Measurements from ENCODE around the gene NRAP.
"Not testable (repeated sequence)": the region's sequence is repeated elsewhere in the genome, so short reads cannot be mapped to it uniquely, and the experiment has no call there.

NRAP gene

DNA sequence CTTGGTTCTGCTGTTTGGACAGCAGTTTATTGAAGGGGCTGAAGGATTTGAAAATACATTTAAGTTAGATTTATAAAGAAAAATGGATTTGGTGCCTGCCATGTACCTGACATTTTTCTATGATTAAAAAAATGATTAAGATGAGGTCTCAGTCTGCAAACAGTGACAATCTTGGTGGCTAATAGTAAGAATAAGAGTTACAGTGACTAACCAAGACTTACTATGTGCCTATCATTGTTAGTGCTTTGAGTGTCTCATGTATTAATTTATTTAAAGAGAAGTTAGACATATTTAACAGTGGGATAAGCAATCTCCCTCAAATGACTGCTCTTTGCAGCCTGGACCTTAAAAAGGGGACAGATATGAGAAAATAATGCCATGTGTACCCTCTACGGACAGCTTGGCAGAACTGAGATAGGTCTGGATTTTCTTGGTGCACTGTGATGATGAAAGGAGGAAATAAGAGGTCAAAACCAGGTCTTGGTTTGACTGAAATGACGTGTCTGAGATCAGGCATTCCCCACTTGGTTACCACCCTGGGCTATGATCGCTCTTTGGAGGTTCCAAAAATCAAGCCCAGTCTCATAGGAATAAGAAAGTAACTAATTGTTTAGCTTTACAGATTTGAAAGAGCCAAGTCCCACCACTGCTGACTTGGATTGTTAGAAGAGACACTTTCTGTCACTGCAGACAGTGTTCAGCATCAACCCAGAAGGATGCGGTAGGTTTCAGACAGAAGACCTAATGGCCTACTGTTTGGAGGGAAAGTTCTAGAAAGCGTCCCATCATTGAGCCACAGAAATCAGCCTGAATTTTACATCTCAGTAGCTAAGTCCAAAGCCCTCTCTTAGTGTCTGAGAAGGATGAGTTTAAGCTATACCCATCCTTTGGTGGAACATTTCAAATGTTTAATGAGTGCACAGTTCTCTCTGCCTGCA is 18.0 kb upstream of the NRAP start:
- DNase-seq (ENCODE audit: low read depth in 1 of 2, low spot score in 1 of 2), result no peak

DNA sequence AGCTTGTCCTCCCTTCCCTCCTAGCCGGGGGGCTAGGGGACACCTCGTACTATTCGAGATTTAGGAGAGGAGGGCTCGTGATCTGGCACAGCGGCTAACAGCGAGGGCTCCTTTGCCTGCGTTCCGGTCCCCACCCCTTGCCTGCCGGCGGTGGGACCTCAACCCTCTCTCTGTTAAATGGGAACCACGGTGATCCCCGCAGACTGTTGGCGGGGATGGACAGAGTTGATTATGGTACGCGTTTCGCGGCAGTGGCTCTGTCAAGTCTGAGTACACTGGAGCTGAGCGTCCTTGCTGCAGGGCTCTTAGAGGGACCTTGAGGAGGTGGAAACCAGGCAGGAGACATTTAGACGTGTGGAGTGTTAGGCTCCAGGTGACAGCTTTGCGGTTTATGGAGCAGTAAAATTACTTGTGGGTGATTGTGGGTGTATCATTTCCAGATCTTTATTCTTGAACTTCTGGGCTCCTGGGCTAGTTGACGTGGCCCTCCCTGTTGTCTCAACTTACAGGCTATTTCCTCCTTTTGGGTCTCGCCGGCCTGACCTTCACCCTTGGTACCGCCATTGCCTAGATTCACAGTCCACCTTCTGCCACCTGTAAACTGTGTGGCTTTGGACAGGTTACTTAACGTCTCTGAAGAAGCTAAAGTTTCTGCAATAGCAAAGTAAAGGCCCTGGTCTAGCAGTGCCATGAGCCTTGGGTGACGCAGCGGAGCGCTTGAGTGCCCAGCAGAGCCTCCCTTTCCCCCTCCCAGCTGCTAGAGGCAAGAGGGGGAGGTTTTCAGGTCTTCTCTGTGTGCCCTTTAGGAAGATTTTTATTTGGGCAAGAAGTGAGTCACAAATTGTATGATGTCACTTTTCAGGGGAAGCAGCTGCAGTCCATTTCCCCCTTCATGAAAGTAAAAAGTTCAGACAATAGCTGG is 16.6 kb upstream of the NRAP start:
- DNase-seq (ENCODE audit: low read depth in 1 of 2, low spot score in 1 of 2), result no peak

DNA sequence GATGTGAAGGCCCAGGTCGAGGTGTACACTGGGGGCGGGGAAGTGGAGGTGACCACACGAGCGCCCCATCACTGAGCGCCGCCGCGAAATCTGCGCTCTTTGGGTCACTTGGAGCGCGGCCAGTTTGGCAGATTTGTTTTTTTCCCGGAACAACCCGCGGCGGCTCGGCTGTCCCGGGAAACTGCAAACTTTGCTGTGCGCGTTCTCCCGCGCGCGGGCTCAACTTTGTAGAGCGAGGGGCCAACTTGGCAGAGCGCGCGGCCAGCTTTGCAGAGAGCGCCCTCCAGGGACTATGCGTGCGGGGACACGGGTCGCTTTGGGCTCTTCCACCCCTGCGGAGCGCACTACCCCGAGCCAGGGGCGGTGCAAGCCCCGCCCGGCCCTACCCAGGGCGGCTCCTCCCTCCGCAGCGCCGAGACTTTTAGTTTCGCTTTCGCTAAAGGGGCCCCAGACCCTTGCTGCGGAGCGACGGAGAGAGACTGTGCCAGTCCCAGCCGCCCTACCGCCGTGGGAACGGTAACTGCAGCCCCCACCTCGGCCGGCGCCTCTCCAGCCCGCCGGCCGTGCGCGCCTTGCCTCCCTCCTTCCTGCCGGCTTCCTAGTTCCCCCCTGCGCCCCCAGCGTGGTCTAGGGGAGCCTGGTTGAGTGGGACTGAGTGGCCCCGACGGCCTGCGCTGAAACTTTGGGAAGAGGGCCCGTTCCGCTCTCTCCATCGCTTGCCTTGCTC is 15.8 kb upstream of the NRAP start, which contains the start of gene CASP7:
TSS of gene CASP7 (plus strand) at position 450 of the 727 bp plus-strand sequence. CDS start 17,582 bp downstream, outside the sequence.
- DNase-seq (ENCODE audit: low read depth in 1 of 2, low spot score in 1 of 2), result peak; percentile 41 to 72

DNA sequence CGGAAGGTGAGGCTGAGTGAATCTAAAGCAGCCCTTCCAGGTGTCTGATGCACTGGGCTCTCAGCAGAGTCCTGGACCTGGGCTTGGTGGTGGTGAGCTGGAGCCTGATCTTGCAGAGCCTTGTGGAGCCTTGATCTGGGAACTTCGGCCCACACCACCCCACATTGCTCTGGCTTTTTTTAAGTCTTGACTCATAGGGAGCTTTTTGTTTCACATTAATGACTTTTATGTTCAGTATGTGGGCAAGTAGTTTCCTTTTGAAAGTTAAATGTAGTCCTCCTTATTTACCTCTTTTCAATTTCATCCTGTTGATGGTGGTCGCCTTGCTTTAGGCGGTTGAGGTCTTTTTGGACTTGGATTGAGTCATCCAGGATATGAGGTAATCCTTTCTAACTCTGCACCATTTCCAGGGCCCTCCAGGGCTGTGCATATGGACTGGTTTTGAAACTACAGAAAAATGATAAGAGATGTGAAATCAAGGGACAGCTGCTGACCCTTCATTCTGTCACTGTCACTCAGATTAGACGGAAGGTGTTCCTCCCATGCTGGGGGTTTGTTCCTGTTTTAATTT is 2.9 kb upstream of the NRAP start:
- no peak for DNase-seq (ENCODE audit: low read depth in 1 of 2, low spot score in 1 of 2)

DNA sequence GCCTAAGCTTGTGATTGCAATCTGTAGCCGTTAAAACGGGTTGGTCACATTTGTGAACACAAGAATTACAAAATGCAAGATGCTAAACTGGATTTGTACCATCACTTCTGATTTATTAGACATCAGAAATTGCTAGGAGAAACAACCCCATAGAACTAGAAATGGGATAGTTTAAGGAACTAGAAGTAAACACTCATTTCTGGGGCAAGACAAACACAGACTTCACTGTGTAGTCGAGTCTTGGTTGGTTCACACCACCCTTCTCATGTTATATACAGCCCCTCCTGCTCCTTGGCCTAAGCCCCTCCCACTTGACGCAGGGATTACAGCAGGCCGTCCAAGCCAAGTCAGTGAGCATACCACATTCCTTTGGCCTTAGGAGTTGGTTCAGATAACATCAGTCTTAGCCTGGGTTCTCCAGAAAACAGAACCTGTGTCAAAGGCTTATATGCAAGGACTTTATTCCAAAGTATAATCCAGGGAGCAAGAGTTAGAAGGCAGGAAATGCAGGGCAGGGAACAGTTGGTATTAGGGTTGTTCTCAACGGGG is 2.0 kb upstream of the NRAP start:
- DNase-seq (ENCODE audit: low read depth in 1 of 2, low spot score in 1 of 2), result no peak

DNA sequence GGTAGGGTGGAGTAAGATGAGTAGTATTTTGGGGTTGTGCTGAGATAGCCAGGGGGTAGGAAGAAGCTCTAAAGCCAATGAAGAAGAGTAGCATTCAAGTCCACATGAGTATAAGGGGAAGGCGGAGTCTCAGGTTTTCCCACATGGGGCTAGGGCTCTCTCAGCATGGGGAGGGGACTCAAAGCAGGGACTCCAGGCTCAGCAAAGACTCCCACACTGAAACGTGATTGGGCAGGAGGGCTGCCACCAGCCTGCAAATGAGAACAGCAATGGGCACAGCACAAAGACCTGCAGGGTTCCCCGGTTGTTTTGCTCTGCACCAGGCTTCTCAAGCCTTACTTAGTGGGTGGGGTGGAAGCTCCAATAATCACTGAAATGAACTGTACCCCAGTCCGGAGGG is 1.5 kb upstream of the NRAP start:
- no peak for DNase-seq (ENCODE audit: low read depth in 1 of 2, low spot score in 1 of 2)

DNA sequence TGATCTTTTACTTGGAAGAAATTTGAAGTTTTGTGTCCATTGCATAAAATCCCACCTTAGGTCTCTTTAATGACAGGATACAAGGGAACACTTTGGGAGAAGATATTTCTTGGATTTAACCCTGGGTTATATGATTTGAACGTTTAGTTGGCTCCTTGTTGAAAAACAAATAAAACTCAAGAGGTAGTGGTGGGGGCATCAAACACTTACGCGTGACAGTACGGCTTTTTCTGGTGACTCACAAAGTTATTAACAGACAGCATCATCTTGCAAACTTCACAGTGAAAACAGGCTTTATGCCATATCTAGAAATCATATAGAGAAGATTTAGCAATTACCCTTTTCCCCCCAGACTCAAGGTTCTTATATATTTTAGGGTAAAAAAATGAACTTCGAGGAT is 699 bp downstream of the NRAP start:
- no peak for DNase-seq (ENCODE audit: low read depth in 1 of 2, low spot score in 1 of 2)

DNA sequence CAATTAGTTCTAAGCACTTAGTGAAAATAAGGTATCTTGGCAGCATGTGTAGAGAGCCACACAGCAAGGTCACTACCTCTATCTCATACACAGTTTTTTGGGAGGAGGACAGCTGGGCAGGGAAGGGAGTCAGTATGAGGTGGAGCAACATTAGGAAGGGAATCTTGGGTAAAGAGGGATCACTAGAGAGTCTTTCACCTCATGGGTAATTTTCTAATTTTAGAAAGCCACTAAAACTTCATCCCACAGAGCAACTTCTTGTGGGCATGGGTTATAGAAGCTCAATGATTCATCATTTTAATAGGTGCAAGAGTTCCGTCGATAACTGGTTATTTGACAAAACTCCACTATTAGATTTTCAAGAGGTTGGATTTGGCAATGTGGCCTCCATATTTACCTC is 2.5 kb downstream of the NRAP start:
- DNase-seq (ENCODE audit: low read depth in 1 of 2, low spot score in 1 of 2), result no peak

DNA sequence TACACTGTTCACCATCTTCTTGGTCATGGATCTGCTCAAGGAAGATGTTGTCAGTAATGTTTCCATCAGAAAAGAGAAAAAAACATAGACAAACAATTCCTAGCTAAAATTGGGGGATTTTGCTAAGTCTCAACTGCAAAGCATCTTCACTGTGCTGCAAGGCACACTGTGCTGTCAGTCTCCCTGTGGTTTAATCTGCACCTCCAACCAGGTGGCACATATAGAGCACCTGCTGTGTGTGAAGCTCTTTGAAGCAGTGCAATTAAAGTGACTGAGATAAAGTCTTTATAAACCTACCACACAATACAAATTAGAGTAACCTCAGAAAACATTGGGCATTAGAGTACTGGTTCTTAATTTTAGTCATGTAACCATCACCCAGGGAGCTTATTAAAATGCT is 6.3 kb downstream of the NRAP start:
- DNase-seq (ENCODE audit: low read depth in 1 of 2, low spot score in 1 of 2), result no peak

DNA sequence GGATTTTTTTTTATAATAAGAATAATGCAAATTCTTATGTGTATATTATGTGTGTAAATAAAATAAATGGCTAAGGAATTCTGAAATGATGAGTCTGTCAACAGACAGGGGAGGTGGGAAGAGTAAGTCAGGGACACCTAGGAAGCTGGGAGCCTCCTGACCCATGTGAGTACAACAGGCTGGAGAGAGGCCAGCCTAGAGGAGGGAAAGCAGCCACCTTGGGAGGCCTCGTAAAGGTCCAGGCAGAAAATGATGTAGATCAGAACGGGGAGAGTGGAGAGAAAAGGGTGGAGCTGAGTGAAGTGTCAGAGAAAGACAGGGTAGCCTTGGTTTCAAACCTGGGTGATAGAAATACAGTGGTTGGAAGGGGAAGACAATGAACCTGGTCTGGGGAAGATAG is 6.9 kb downstream of the NRAP start:
- no peak for DNase-seq (ENCODE audit: low read depth in 1 of 2, low spot score in 1 of 2)

DNA sequence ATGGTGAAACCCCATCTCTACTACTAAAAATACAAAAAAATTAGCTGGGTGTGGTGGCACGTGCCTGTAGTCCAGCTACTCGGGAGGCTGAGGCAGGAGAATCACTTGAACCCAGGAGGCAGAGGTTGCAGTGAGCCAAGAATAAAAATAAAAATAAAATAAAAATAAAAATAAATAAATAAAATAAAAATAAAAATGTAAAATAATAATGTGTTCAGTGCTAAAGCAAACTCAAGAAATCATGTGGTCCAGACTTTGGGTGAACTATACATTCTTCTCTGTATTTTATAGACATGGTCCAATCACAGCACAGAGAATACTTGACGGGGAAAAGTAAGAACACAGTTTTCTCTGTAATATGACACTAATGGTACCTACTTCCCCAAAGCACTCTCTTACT is 11.4 kb downstream of the NRAP start:
- DNase-seq (ENCODE audit: low read depth in 1 of 2, low spot score in 1 of 2), result not testable (repeated sequence)

DNA sequence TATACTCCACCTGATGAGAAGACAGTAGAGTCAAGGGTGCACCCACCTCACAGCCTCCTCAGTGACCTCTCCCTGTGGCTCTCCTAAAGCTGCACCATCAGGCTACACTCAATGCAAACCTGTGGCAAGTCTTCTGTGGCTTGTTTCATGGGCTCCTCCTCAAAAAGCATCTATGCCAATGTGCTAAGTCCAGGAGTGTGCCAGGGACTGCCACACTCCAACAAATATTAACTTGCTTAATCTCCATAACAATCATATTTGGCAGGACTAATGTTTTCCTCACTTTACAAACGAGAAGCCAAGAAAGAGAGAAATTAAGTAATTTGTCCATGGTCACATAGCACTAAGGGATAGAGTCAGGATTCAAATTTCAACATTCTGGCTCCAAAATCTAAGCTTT is 11.9 kb downstream of the NRAP start:
- DNase-seq (ENCODE audit: low read depth in 1 of 2, low spot score in 1 of 2), result no peak

DNA sequence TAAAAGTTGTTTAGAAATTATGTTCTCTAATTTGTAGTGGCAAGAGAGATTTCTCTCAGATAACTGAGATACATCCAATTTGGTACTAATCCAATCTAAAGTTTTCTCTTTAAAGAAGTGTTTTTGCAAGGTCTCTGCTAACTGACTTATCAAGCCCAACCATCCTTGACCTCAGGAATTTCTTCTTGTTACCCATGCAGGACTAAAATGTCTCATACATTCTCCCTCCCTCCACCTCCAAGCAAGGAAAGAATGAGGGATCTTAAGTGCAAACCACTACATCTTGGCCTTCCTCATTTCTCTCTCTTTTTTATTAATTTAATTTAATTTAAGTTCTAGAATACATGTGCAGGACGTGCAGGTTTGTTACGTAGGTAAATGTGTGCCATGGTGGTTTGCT is 12.8 kb downstream of the NRAP start:
- no peak for DNase-seq (ENCODE audit: low read depth in 1 of 2, low spot score in 1 of 2)

DNA sequence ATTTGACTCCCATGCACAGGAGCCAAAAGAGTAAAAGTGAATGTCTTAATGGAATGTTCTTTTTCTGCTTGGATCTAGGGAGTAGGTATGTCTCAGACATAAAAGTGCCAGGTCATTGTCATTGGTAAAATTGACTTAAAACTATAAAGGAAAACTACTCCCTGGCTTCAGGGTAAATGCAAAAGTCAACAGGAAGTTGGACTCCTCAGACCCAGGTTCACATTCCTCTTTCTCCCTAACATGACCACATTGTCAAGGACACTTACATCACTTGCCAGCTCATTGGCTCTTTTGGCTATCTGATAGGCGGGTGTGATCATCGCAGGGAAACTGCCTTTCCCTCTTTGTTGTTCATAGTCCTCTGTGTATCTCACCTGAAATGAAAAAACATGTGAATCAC is 13.7 kb downstream of the NRAP start:
- DNase-seq (ENCODE audit: low read depth in 1 of 2, low spot score in 1 of 2), result no peak

DNA sequence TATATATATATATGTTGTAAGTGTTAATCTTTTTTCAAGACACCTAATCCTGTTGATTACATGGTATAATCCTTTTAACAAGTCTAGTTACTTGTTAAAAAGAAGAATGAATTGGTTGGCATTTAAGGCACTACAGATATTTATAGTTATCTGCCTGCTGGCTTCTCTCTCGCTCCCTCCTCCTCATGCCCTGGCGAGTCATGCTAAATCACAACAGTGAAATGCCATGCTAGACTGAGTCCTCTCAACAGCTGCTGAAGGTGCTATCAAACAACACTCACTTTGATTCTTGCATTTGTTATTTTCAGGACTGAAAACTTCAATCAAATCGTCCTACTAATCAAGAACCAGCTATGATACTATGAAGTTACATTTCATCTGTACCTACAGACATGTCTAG is 15.4 kb downstream of the NRAP start:
- no peak for DNase-seq (ENCODE audit: low read depth in 1 of 2, low spot score in 1 of 2)

DNA sequence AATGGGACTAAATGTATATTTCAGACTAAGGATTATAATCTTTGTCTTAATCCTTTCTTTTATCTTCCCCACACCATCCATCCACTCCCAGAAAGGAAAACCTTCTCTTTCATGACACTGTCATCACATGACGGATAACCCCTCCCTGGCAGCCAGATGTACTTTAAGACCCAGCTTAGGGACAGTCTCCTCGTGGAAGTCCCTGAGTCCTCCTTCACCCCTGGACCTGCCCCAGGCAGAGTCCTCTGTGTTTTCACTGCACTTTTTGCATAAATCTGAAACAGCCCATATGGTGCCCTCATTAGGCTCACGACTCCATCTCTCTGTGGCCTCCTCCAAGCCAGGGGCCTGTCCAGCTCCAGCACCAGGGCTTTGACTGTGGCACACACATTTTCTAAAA is 16.0 kb downstream of the NRAP start:
- no peak for DNase-seq (ENCODE audit: low read depth in 1 of 2, low spot score in 1 of 2)

DNA sequence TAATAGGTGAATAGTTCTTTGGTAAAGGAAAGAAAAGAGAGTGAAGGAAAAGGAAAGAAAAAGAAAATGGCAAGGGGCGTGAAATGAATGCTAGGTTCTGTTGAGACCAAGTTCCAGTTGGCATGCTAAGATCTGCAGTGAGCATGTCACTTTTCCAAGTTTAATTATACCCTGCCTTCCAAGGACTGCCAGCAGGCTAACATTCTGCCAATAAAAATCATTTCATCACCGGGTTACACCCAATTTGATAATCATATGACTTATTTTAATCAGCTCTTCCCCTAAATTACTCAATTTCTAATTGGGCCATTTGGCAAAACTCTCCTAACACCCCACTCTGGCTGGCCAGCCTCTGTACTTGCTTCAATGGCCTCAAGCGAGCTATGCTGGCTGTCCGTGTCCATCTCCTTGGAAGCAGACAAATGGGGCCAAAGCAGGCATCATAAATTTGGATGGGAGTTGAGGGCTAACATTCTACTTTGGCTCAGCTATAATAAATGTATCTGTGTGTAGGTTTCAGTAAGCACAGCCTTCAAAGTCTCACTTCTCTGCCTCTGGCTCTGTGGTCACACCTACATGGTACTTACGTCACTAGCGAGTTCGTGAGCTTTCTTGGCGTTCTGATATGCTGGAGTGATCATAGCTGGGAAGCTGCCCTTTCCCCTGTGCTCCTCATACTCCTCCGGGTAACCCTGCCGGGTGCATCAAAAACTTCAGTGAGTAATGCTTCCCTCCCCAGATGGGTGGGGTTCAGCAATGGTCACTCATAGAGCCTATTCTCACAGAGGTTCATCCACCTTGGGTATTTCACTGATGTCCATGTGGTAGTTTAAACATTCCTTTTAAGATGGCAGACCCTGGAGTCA is 17.3 kb downstream of the NRAP start:
- no peak for DNase-seq (ENCODE audit: low read depth in 1 of 2, low spot score in 1 of 2)

DNA sequence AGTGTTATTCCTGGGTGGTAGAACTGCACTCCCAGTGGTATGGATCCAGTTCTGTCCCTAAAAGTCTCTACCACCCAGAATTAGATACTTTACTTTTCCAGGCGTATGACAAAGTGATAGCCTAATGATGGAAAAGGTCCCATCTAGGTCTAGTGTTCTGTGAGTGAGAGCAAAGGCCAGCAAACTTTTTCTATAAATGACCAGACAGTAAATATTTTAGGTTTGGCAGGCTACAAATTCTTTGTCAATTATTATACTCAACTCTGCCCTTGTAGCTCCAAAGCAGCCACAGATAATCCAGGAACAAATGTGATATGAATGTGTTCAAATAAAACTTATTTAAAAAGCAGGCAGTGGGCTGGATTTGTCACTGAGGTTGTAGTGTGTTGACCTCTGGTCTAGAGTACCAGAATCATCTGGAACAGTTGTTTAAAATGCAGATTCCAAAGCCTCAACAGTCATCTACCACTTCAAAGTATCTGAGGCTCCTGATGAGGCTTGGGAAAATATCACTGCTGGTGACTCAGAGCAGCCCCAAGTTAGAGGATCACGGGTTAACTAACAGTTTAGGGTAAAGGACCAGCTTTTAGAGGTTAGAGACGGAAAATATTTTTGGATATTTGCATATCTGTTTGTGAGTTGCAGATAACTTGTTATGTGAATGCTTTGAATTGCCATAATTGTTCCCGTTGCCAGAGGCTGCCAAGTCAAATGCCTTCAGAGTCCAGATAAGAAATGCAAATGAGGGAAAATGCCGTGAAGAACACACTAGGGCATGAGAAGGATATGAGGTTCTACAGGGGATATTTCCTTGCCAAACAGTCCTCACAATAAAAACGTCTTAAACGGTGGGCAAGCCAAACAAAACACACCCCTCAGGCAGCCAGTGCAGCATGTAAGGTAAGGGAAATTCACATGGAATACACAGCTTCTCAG is 19.4 kb downstream of the NRAP start:
- no peak for DNase-seq (ENCODE audit: low read depth in 1 of 2, low spot score in 1 of 2)

DNA sequence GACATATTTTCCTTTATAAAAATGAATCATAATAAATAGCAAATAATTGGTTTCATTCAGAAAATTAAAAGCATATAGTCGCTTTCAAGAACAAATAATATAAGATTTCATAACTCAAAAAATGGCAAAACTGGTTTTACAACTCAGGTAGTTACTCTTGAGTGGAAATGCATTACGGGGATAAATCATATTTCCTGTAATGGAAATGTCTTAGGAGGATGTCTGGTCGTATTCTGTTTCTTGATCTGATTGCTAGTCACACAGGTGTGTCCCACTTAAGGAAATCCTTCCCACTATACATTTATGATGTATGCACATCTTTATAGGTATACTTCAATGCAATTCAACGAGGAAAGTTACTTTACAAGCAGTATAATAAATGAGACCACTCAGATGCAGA is 20.7 kb downstream of the NRAP start:
- DNase-seq (ENCODE audit: low read depth in 1 of 2, low spot score in 1 of 2), result no peak
